H1 (cell line): ENCODE data around the gene NDUFB10. TPM values are rescaled to one million over a fixed set of nuclear protein-coding genes. Genes with fewer than 3 reads are reported as not detected.

Source experiments
- CTCF ChIA-PET: fragments of 300-600 bp; sonication (Branson Sonifier 250); formaldehyde crosslinking; loops from one replicate; lab custom pipeline; 2021; ENCODE audit not compliant: partially characterized antibody; lab: Charles Lee
- POLR2A ChIA-PET: fragments of 300-600 bp; sonication (Branson Sonifier 250); formaldehyde crosslinking; loops from one replicate; lab custom pipeline; 2021; ENCODE audit warnings: inconsistent platforms; ENCODE audit not compliant: partially characterized antibody; lab: Charles Lee
- DNase-seq, 2 experiments: peaks; one replicate each; pipeline versions ENCODE4 v3.0.0 to v3.0.0-alpha.2; 2010 to 2022; ENCODE audit warnings: low spot score in 2 of 2, low read depth in 1 of 2, mixed read lengths in 1 of 2
- FAIRE-seq: peaks from 2 replicates; lab custom pipeline; 2011; peaks lifted over from hg19 to GRCh38; lab: Jason Lieb, UNC
- H2AFZ ChIP-seq: 2 replicates; pipeline ENCODE4 v1.8.1; 2012; ENCODE audit warnings: low read length, inconsistent platforms
- H2AK5ac ChIP-seq: 2 replicates; pipeline ENCODE4 v1.6.1; 2013; ENCODE audit warnings: low read depth, low read length
- H2BK120ac ChIP-seq: replicated peaks from 2 replicates; pipeline ENCODE3; 2013; ENCODE audit warnings: low read depth, low read length, inconsistent platforms
- H2BK12ac ChIP-seq: 2 replicates; pipeline ENCODE4 v1.6.1; 2013; ENCODE audit warnings: low read depth, low read length
- H2BK15ac ChIP-seq: 2 replicates; pipeline ENCODE4 v1.6.1; 2013; ENCODE audit warnings: low read length
- H2BK20ac ChIP-seq: 2 replicates; pipeline ENCODE4 v1.6.1; 2013; ENCODE audit warnings: low read length
- H2BK5ac ChIP-seq: 2 replicates; pipeline ENCODE4 v1.6.1; 2013; ENCODE audit warnings: low read depth, low read length
- H3K14ac ChIP-seq: 2 replicates; pipeline ENCODE4 v1.6.1; 2013; ENCODE audit warnings: inconsistent platforms; ENCODE audit not compliant: insufficient read length
- H3K18ac ChIP-seq: 2 replicates; pipeline ENCODE4 v1.6.1; 2013; ENCODE audit warnings: low read length; ENCODE audit errors: extremely low read depth
- H3K23ac ChIP-seq: 2 replicates; pipeline ENCODE4 v1.6.1; 2013; ENCODE audit warnings: inconsistent platforms; ENCODE audit not compliant: insufficient read length
- H3K23me2 ChIP-seq: 2 replicates; pipeline ENCODE4 v1.6.1; 2013; ENCODE audit warnings: low read depth, low read length
- H3K27ac ChIP-seq: 2 replicates; pipeline ENCODE4 v1.6.1; 2011; ENCODE audit warnings: low read depth, low read length, inconsistent platforms
- H3K27me3 ChIP-seq, 4 experiments: replicated peaks in 1 of 4; 1 replicate in 1 of 4; 2 replicates in 3 of 4; pipeline versions ENCODE4 v1.6.1 to v1.8.1; 2011 to 2013; ENCODE audit warnings: low read length in 3 of 4, mild to moderate bottlenecking in 3 of 4, inconsistent platforms in 2 of 4, mixed read lengths in 2 of 4, moderate library complexity in 1 of 4; ENCODE audit not compliant: control insufficient read depth in 3 of 4, insufficient read depth in 3 of 4; ENCODE audit errors: extremely low read depth in 1 of 4
- H3K36me3 ChIP-seq, 4 experiments: 2 replicates each; pipeline versions ENCODE4 v1.6.1 to v1.8.1; 2011 to 2013; ENCODE audit warnings: mild to moderate bottlenecking in 4 of 4, low read length in 3 of 4, moderate library complexity in 2 of 4, control low read depth in 1 of 4, inconsistent platforms in 1 of 4; ENCODE audit not compliant: insufficient read depth in 4 of 4, control insufficient read depth in 2 of 4
- H3K4ac ChIP-seq: replicated peaks from 2 replicates; pipeline ENCODE3; 2013; ENCODE audit warnings: low read length, low read depth, mixed read lengths, inconsistent platforms; ENCODE audit not compliant: insufficient read length
- H3K4me1 ChIP-seq, 4 experiments: replicated peaks in 1 of 4; 1 replicate in 1 of 4; 2 replicates in 3 of 4; pipeline versions ENCODE4 v1.6.1 to v1.8.1; 2011 to 2013; ENCODE audit warnings: low read length in 3 of 4, inconsistent platforms in 2 of 4, mixed read lengths in 1 of 4; ENCODE audit not compliant: insufficient read depth in 4 of 4, control insufficient read depth in 3 of 4
- H3K4me2 ChIP-seq, 2 experiments: 2 replicates each; pipeline versions ENCODE4 v1.6.1 to v1.8.1; 2011 to 2013; ENCODE audit warnings: low read depth in 2 of 2, low read length in 2 of 2, control low read depth in 1 of 2, inconsistent platforms in 1 of 2, mild to moderate bottlenecking in 1 of 2; ENCODE audit not compliant: insufficient read depth in 1 of 2
- H3K4me3 ChIP-seq, 4 experiments: fragments of 200-600, 300-600 bp in 1 of 4; sonication (generic), shearing (Covaris generic), sonication (Bioruptor Twin) in 1 of 4; 2 replicates each; pipeline versions ENCODE4 v1.5.1 to v1.8.1; 2011 to 2016; ENCODE audit warnings: low read length in 4 of 4, low read depth in 3 of 4, control low read depth in 2 of 4, inconsistent platforms in 2 of 4, mild to moderate bottlenecking in 2 of 4, mixed read lengths in 1 of 4, moderate library complexity in 1 of 4; ENCODE audit not compliant: insufficient read depth in 2 of 4; ENCODE audit errors: extremely low read depth in 1 of 4
- H3K56ac ChIP-seq: replicated peaks from 2 replicates; pipeline ENCODE3; 2013; ENCODE audit warnings: low read depth, mild to moderate bottlenecking, mixed read lengths, low read length, inconsistent platforms; ENCODE audit not compliant: insufficient read length
- H3K79me1 ChIP-seq: 2 replicates; pipeline ENCODE4 v1.6.1; 2013; ENCODE audit warnings: low read depth, low read length, control low read depth
- H3K79me2 ChIP-seq, 2 experiments: 2 replicates each; pipeline versions ENCODE4 v1.6.1 to v1.8.1; 2012 to 2013; ENCODE audit warnings: low read length in 2 of 2, mild to moderate bottlenecking in 2 of 2, inconsistent platforms in 1 of 2; ENCODE audit not compliant: insufficient read depth in 2 of 2, control insufficient read depth in 1 of 2
- H3K9ac ChIP-seq, 4 experiments: replicated peaks in 1 of 4; 1 replicate in 1 of 4; 2 replicates in 3 of 4; pipeline versions ENCODE4 v1.6.1 to v1.8.1; 2011 to 2013; ENCODE audit warnings: low read depth in 3 of 4, low read length in 3 of 4, control low read depth in 2 of 4, mild to moderate bottlenecking in 2 of 4, moderate library complexity in 2 of 4, inconsistent platforms in 1 of 4; ENCODE audit errors: extremely low read depth in 1 of 4
- H3K9me3 ChIP-seq, 2 experiments: 2 replicates each; pipeline versions ENCODE4 v1.6.1 to v1.8.1; 2012 to 2013; ENCODE audit warnings: mild to moderate bottlenecking in 2 of 2, moderate library complexity in 2 of 2, control low read depth in 1 of 2, inconsistent platforms in 1 of 2, low read depth in 1 of 2, low read length in 1 of 2, mixed read lengths in 1 of 2; ENCODE audit not compliant: insufficient read depth in 2 of 2
- H4K20me1 ChIP-seq, 2 experiments: replicated peaks in 1 of 2; 2 replicates each; pipeline versions ENCODE3 to v1.8.1; 2011 to 2013; ENCODE audit warnings: inconsistent platforms in 2 of 2, low read length in 2 of 2, mild to moderate bottlenecking in 1 of 2; ENCODE audit not compliant: insufficient read depth in 2 of 2, control insufficient read depth in 1 of 2
- H4K5ac ChIP-seq: 2 replicates; pipeline ENCODE4 v1.6.1; 2013; ENCODE audit warnings: low read length, low read depth, mixed read lengths, inconsistent platforms; ENCODE audit not compliant: insufficient read length
- H4K8ac ChIP-seq: 2 replicates; pipeline ENCODE4 v1.8.0; 2013; ENCODE audit warnings: mild to moderate bottlenecking, moderate library complexity, low read length, inconsistent platforms; ENCODE audit not compliant: insufficient read depth; ENCODE audit errors: extremely low read depth
- H4K91ac ChIP-seq: replicated peaks from 2 replicates; pipeline ENCODE3; 2013; ENCODE audit warnings: low read length, mixed read lengths, inconsistent platforms; ENCODE audit not compliant: insufficient read length
- ASH2L ChIP-seq: fragments of 200-600, 300-600 bp; sonication (generic); IDR thresholded peaks from one replicate; pipeline ENCODE4 v1.7.1; 2017; ENCODE audit warnings: low read length
- HDAC2 ChIP-seq, 2 experiments: fragments of 300-600 bp in 1 of 2; sonication (generic) in 1 of 2; IDR thresholded peaks; 2 replicates each; pipeline ENCODE4 v1.6.1; 2011 to 2012; ENCODE audit warnings: low read depth in 2 of 2, low read length in 2 of 2, mild to moderate bottlenecking in 2 of 2, moderate library complexity in 2 of 2, borderline replicate concordance in 1 of 2, inconsistent platforms in 1 of 2
- KDM4A ChIP-seq: IDR thresholded peaks from one replicate; pipeline ENCODE4 v1.7.1; 2012; ENCODE audit warnings: low read depth, mild to moderate bottlenecking, moderate library complexity, low read length, inconsistent platforms; ENCODE audit not compliant: severe bottlenecking
- SUZ12 ChIP-seq: fragments of 200-600 bp; sonication (generic); IDR thresholded peaks from 2 replicates; pipeline ENCODE4 v1.6.1; 2012; ENCODE audit warnings: mild to moderate bottlenecking, inconsistent platforms, low read length, moderate library complexity, mixed read lengths
- TAF1 ChIP-seq: IDR thresholded peaks from 2 replicates; pipeline ENCODE4 v1.6.1; 2011; ENCODE audit warnings: mild to moderate bottlenecking, low read depth, low read length
- WGBS, 2 experiments: shearing (Covaris generic) in 1 of 2; methylation state at CpG; one replicate each; pipeline versions ENCODE4 v1.1.6 to v1.1.7; 2013 to 2015; ENCODE audit warnings: low lambda C conversion rate in 2 of 2, mixed read lengths in 2 of 2, inconsistent platforms in 1 of 2, low coverage in 1 of 2, missing lambda C conversion rate in 1 of 2; ENCODE audit not compliant: insufficient replicate concordance in 2 of 2, insufficient coverage in 1 of 2, insufficient read length in 1 of 2; ENCODE audit errors: extremely low coverage in 1 of 2, missing lambda C conversion rate in 1 of 2; 5-methylcytosine and 5-hydroxymethylcytosine counted together
- polyA plus RNA-seq, 7 experiments: library from polyadenylated mRNA; depleted of rRNA in 3 of 7; stranded (reverse) in 5 of 7; unstranded in 2 of 7; fragments of >200 nt in 5 of 7; fragments of 200-250 nt in 2 of 7; gene quantifications; 1 replicate in 5 of 7; 2 replicates in 1 of 7; 4 replicates in 1 of 7; pipeline versions ENCODE4 v1.2.1 to v1.2.3, GENCODE V29; 2011 to 2013; ENCODE audit warnings: missing spikeins in 2 of 7, mixed read lengths in 2 of 7
- total RNA-seq: library from RNA; stranded (reverse); fragmentation: NEBNext Ultra II Directional; extraction: Animal tissue kit (Norgen Biotek cat#: 25700); gene quantifications from 2 replicates; pipeline ENCODE4 v1.2.1, GENCODE V29; 2021
- TF ChIP-seq, protein P1 (sequence below), 3 experiments: IDR thresholded peaks; 1 replicate in 2 of 3; 2 replicates in 1 of 3; pipeline versions ENCODE4 v1.5.1 to v1.6.1; 2011; ENCODE audit warnings: low read length in 3 of 3, mild to moderate bottlenecking in 3 of 3, inconsistent platforms in 2 of 3, low read depth in 1 of 3, moderate library complexity in 1 of 3; ENCODE audit not compliant: insufficient read depth in 1 of 3; ENCODE audit errors: control extremely low read depth in 1 of 3

The NDUFB10 gene
- total and polyA plus RNA-seq, 2 of the 8 experiments (the other 6 are each of a cell fraction or from before 2014, with no cell fraction given): 183 to 194 TPM

DNA sequence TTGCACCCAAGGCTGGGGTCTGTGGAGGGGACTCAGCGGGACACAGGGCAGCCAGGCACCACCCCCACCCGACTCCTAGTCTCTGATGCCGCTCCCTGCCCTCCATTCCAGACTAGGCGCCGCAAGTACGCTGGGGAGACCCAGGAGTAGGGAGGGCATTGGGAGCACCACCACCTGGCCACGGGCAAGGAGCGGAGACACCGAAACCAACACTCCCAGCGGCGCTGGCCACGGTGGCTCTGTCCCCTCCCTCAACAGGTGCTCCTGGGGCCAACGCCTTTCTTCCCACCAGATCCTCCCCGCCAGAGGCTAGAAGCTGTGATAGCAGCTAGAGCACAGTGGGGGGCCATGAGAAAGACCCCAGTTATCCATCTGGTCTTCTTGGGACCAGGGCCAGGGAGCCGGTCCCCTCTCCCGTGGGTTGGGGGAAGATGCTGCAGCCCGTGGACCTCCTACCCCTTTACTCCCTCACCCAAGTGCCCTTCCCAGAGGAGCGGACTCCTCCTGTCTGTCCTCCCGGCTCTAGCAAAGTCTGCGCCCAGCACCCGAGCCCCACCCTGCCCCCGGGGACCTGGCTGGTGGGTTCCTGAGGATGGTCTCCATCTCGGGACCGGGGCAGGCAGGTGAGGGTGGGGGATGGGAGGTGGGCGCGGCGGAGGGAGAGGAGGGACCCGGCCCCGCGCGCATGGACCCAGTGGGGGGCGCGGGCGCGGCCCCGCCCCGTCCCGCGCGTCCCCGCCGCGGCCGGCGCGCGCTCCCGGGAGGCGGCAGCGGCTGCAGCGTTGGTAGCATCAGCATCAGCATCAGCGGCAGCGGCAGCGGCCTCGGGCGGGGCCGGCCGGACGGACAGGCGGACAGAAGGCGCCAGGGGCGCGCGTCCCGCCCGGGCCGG is 30.1 kb downstream of the NDUFB10 start, which contains the start of gene SYNGR3:
Gene SYNGR3, plus strand, starts transcription at position 762 of the 892 bp plus-strand sequence. CDS start 133 bp downstream, outside the sequence.
- H2BK15ac ChIP-seq: peak within 1 kb of the TSS; percentile 81; the same call in 1 of the 2 replicates
- H4K8ac ChIP-seq: peak within 1 kb of the TSS; percentile 62; the same call in 1 of the 2 replicates
- H3K79me1 ChIP-seq: no peaks in the 10 kb centered on the region
- H3K9ac ChIP-seq: peak within 1 kb of the TSS in 3 of 4 experiments; percentile 0 to 8 (median 2); a peak in 2 of 7 replicates
- H3K4me1 ChIP-seq: peaks cover 0 to 34% (median 20%) of the 10 kb centered on the region in 4 experiments; a peak in 6 of 7 replicates
- H3K9me3 ChIP-seq: no peaks in the 10 kb centered on the region
- H2BK120ac ChIP-seq: no peak within 1 kb of the TSS
- CTCF ChIA-PET: interaction anchor here (0.5 to 6.8 kb wide), 2 partner anchors 15 to 666 kb away, joined by 3 to 55 read pairs; no protein-coding TSS in a partner anchor
- peak within 1 kb of the TSS; percentile 53; the same call in 1 of the 2 replicates for H2BK12ac ChIP-seq
- no peak within 1 kb of the TSS for H2BK5ac ChIP-seq
- no peak within 1 kb of the TSS for H4K5ac ChIP-seq
- peak within 1 kb of the TSS; percentile 51 for H3K18ac ChIP-seq
- H4K20me1 ChIP-seq: peaks cover 7 to 10% of the 10 kb centered on the region in 2 experiments
- no peak within 1 kb of the TSS for H3K14ac ChIP-seq
- H3K36me3 ChIP-seq: peaks cover 2 to 5% (median 3%) of the 10 kb centered on the region in 4 experiments; a peak in 3 of 8 replicates
- peak within 1 kb of the TSS; percentile 5 for H3K4ac ChIP-seq
- H3K79me2 ChIP-seq: peaks cover 0 to 9% of the 10 kb centered on the region in 2 experiments; a peak in 1 of 4 replicates
- H4K91ac ChIP-seq: peak within 1 kb of the TSS; percentile 11
- no peak within 1 kb of the TSS; the same call in 1 of the 2 replicates for H3K27ac ChIP-seq
- WGBS, 2 experiments: 28% methylated on average over 15 of the region's 67 CpGs; no CpG with 5 or more reads in 1 of the 2 experiments
- H3K4me3 ChIP-seq: peak within 1 kb of the TSS; percentile 36 to 77 (median 60)
- no peak within 1 kb of the TSS for H2AFZ ChIP-seq
- H3K27me3 ChIP-seq: peaks cover 4 to 37% (median 24%) of the 10 kb centered on the region in 4 experiments
- peak in 1 of 2 experiments; percentile 72 for DNase-seq
- 0 out of 2 replicates have a peak within 1 kb of the TSS, but pooled peaks have one; percentile 61 for H2BK20ac ChIP-seq
- no peak within 1 kb of the TSS for H3K23ac ChIP-seq
- H3K4me2 ChIP-seq: peak within 1 kb of the TSS; percentile 83 to 96
- H2AK5ac ChIP-seq: peak within 1 kb of the TSS; percentile 60; the same call in 1 of the 2 replicates
- no peak within 1 kb of the TSS for H3K56ac ChIP-seq
- POLR2A ChIA-PET: interaction anchor here (0.7 to 28.2 kb wide), 9 partner anchors 9 to 166 kb away, joined by 3 to 736 read pairs (median 4); partner anchors contain the start of genes NDUFB10, NOXO1, RNF151 and RPS2
- no peak for FAIRE-seq
- H3K23me2 ChIP-seq: peaks cover 26% of the 10 kb centered on the region; the same call in 1 of the 2 replicates
- 0 out of 2 replicates have a peak, but pooled peaks have one; percentile 28 for TF ChIP-seq TAF1
- peak; percentile 39 for TF ChIP-seq KDM4A
- TF ChIP-seq, protein P1, sequence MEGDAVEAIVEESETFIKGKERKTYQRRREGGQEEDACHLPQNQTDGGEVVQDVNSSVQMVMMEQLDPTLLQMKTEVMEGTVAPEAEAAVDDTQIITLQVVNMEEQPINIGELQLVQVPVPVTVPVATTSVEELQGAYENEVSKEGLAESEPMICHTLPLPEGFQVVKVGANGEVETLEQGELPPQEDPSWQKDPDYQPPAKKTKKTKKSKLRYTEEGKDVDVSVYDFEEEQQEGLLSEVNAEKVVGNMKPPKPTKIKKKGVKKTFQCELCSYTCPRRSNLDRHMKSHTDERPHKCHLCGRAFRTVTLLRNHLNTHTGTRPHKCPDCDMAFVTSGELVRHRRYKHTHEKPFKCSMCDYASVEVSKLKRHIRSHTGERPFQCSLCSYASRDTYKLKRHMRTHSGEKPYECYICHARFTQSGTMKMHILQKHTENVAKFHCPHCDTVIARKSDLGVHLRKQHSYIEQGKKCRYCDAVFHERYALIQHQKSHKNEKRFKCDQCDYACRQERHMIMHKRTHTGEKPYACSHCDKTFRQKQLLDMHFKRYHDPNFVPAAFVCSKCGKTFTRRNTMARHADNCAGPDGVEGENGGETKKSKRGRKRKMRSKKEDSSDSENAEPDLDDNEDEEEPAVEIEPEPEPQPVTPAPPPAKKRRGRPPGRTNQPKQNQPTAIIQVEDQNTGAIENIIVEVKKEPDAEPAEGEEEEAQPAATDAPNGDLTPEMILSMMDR (IDR thresholded peaks at IDR 0.05; ENCODE audit: control extremely low read depth in 1 of 3, insufficient read depth in 1 of 3, low read depth in 1 of 3, low read length in 3 of 3): no peak
- no peak for TF ChIP-seq ASH2L
- TF ChIP-seq SUZ12: peak; percentile 25; the same call in 1 of the 2 replicates
- no peak for TF ChIP-seq HDAC2 (IDR thresholded peaks at IDR 0.05; ENCODE audit: borderline replicate concordance in 1 of 2, low read depth in 2 of 2, low read length in 2 of 2)
